H1 (cell line): Measurements from ENCODE around the gene NUDT19. TPM values are rescaled to one million over a fixed set of nuclear protein-coding genes. Genes with fewer than 3 reads are reported as not detected.

Source experiments
- CTCF ChIA-PET: fragments of 300-600 bp; sonication (Branson Sonifier 250); formaldehyde crosslinking; loops from one replicate; lab custom pipeline; 2021; ENCODE audit not compliant: partially characterized antibody; lab: Charles Lee
- POLR2A ChIA-PET: fragments of 300-600 bp; sonication (Branson Sonifier 250); formaldehyde crosslinking; loops from one replicate; lab custom pipeline; 2021; ENCODE audit warnings: inconsistent platforms; ENCODE audit not compliant: partially characterized antibody; lab: Charles Lee
- DNase-seq, 2 experiments: peaks; one replicate each; pipeline versions ENCODE4 v3.0.0 to v3.0.0-alpha.2; 2010 to 2022; ENCODE audit warnings: low spot score in 2 of 2, low read depth in 1 of 2, mixed read lengths in 1 of 2
- FAIRE-seq: peaks from 2 replicates; lab custom pipeline; 2011; peaks lifted over from hg19 to GRCh38; lab: Jason Lieb, UNC
- H2AFZ ChIP-seq: 2 replicates; pipeline ENCODE4 v1.8.1; 2012; ENCODE audit warnings: low read length, inconsistent platforms
- H2AK5ac ChIP-seq: 2 replicates; pipeline ENCODE4 v1.6.1; 2013; ENCODE audit warnings: low read depth, low read length
- H2BK120ac ChIP-seq: replicated peaks from 2 replicates; pipeline ENCODE3; 2013; ENCODE audit warnings: low read depth, low read length, inconsistent platforms
- H2BK12ac ChIP-seq: 2 replicates; pipeline ENCODE4 v1.6.1; 2013; ENCODE audit warnings: low read depth, low read length
- H2BK15ac ChIP-seq: 2 replicates; pipeline ENCODE4 v1.6.1; 2013; ENCODE audit warnings: low read length
- H2BK20ac ChIP-seq: 2 replicates; pipeline ENCODE4 v1.6.1; 2013; ENCODE audit warnings: low read length
- H2BK5ac ChIP-seq: 2 replicates; pipeline ENCODE4 v1.6.1; 2013; ENCODE audit warnings: low read depth, low read length
- H3K14ac ChIP-seq: 2 replicates; pipeline ENCODE4 v1.6.1; 2013; ENCODE audit warnings: inconsistent platforms; ENCODE audit not compliant: insufficient read length
- H3K18ac ChIP-seq: 2 replicates; pipeline ENCODE4 v1.6.1; 2013; ENCODE audit warnings: low read length; ENCODE audit errors: extremely low read depth
- H3K23ac ChIP-seq: 2 replicates; pipeline ENCODE4 v1.6.1; 2013; ENCODE audit warnings: inconsistent platforms; ENCODE audit not compliant: insufficient read length
- H3K23me2 ChIP-seq: 2 replicates; pipeline ENCODE4 v1.6.1; 2013; ENCODE audit warnings: low read depth, low read length
- H3K27ac ChIP-seq: 2 replicates; pipeline ENCODE4 v1.6.1; 2011; ENCODE audit warnings: low read depth, low read length, inconsistent platforms
- H3K27me3 ChIP-seq, 4 experiments: replicated peaks in 1 of 4; 1 replicate in 1 of 4; 2 replicates in 3 of 4; pipeline versions ENCODE4 v1.6.1 to v1.8.1; 2011 to 2013; ENCODE audit warnings: low read length in 3 of 4, mild to moderate bottlenecking in 3 of 4, inconsistent platforms in 2 of 4, mixed read lengths in 2 of 4, moderate library complexity in 1 of 4; ENCODE audit not compliant: control insufficient read depth in 3 of 4, insufficient read depth in 3 of 4; ENCODE audit errors: extremely low read depth in 1 of 4
- H3K36me3 ChIP-seq, 4 experiments: 2 replicates each; pipeline versions ENCODE4 v1.6.1 to v1.8.1; 2011 to 2013; ENCODE audit warnings: mild to moderate bottlenecking in 4 of 4, low read length in 3 of 4, moderate library complexity in 2 of 4, control low read depth in 1 of 4, inconsistent platforms in 1 of 4; ENCODE audit not compliant: insufficient read depth in 4 of 4, control insufficient read depth in 2 of 4
- H3K4ac ChIP-seq: replicated peaks from 2 replicates; pipeline ENCODE3; 2013; ENCODE audit warnings: low read length, low read depth, mixed read lengths, inconsistent platforms; ENCODE audit not compliant: insufficient read length
- H3K4me1 ChIP-seq, 4 experiments: replicated peaks in 1 of 4; 1 replicate in 1 of 4; 2 replicates in 3 of 4; pipeline versions ENCODE4 v1.6.1 to v1.8.1; 2011 to 2013; ENCODE audit warnings: low read length in 3 of 4, inconsistent platforms in 2 of 4, mixed read lengths in 1 of 4; ENCODE audit not compliant: insufficient read depth in 4 of 4, control insufficient read depth in 3 of 4
- H3K4me2 ChIP-seq, 2 experiments: 2 replicates each; pipeline versions ENCODE4 v1.6.1 to v1.8.1; 2011 to 2013; ENCODE audit warnings: low read depth in 2 of 2, low read length in 2 of 2, control low read depth in 1 of 2, inconsistent platforms in 1 of 2, mild to moderate bottlenecking in 1 of 2; ENCODE audit not compliant: insufficient read depth in 1 of 2
- H3K4me3 ChIP-seq, 4 experiments: fragments of 200-600, 300-600 bp in 1 of 4; sonication (generic), shearing (Covaris generic), sonication (Bioruptor Twin) in 1 of 4; 2 replicates each; pipeline versions ENCODE4 v1.5.1 to v1.8.1; 2011 to 2016; ENCODE audit warnings: low read length in 4 of 4, low read depth in 3 of 4, control low read depth in 2 of 4, inconsistent platforms in 2 of 4, mild to moderate bottlenecking in 2 of 4, mixed read lengths in 1 of 4, moderate library complexity in 1 of 4; ENCODE audit not compliant: insufficient read depth in 2 of 4; ENCODE audit errors: extremely low read depth in 1 of 4
- H3K56ac ChIP-seq: replicated peaks from 2 replicates; pipeline ENCODE3; 2013; ENCODE audit warnings: low read depth, mild to moderate bottlenecking, mixed read lengths, low read length, inconsistent platforms; ENCODE audit not compliant: insufficient read length
- H3K79me1 ChIP-seq: 2 replicates; pipeline ENCODE4 v1.6.1; 2013; ENCODE audit warnings: low read depth, low read length, control low read depth
- H3K79me2 ChIP-seq, 2 experiments: 2 replicates each; pipeline versions ENCODE4 v1.6.1 to v1.8.1; 2012 to 2013; ENCODE audit warnings: low read length in 2 of 2, mild to moderate bottlenecking in 2 of 2, inconsistent platforms in 1 of 2; ENCODE audit not compliant: insufficient read depth in 2 of 2, control insufficient read depth in 1 of 2
- H3K9ac ChIP-seq, 4 experiments: replicated peaks in 1 of 4; 1 replicate in 1 of 4; 2 replicates in 3 of 4; pipeline versions ENCODE4 v1.6.1 to v1.8.1; 2011 to 2013; ENCODE audit warnings: low read depth in 3 of 4, low read length in 3 of 4, control low read depth in 2 of 4, mild to moderate bottlenecking in 2 of 4, moderate library complexity in 2 of 4, inconsistent platforms in 1 of 4; ENCODE audit errors: extremely low read depth in 1 of 4
- H3K9me3 ChIP-seq, 2 experiments: 2 replicates each; pipeline versions ENCODE4 v1.6.1 to v1.8.1; 2012 to 2013; ENCODE audit warnings: mild to moderate bottlenecking in 2 of 2, moderate library complexity in 2 of 2, control low read depth in 1 of 2, inconsistent platforms in 1 of 2, low read depth in 1 of 2, low read length in 1 of 2, mixed read lengths in 1 of 2; ENCODE audit not compliant: insufficient read depth in 2 of 2
- H4K20me1 ChIP-seq, 2 experiments: replicated peaks in 1 of 2; 2 replicates each; pipeline versions ENCODE3 to v1.8.1; 2011 to 2013; ENCODE audit warnings: inconsistent platforms in 2 of 2, low read length in 2 of 2, mild to moderate bottlenecking in 1 of 2; ENCODE audit not compliant: insufficient read depth in 2 of 2, control insufficient read depth in 1 of 2
- H4K5ac ChIP-seq: 2 replicates; pipeline ENCODE4 v1.6.1; 2013; ENCODE audit warnings: low read length, low read depth, mixed read lengths, inconsistent platforms; ENCODE audit not compliant: insufficient read length
- H4K8ac ChIP-seq: 2 replicates; pipeline ENCODE4 v1.8.0; 2013; ENCODE audit warnings: mild to moderate bottlenecking, moderate library complexity, low read length, inconsistent platforms; ENCODE audit not compliant: insufficient read depth; ENCODE audit errors: extremely low read depth
- H4K91ac ChIP-seq: replicated peaks from 2 replicates; pipeline ENCODE3; 2013; ENCODE audit warnings: low read length, mixed read lengths, inconsistent platforms; ENCODE audit not compliant: insufficient read length
- ASH2L ChIP-seq: fragments of 200-600, 300-600 bp; sonication (generic); IDR thresholded peaks from one replicate; pipeline ENCODE4 v1.7.1; 2017; ENCODE audit warnings: low read length
- BACH1 ChIP-seq: IDR thresholded peaks from 2 replicates; pipeline ENCODE4 v1.6.1; 2012; ENCODE audit warnings: low read length, improper control_type of control experiment
- BRCA1 ChIP-seq: IDR thresholded peaks from 2 replicates; pipeline ENCODE4 v1.6.1; 2012; ENCODE audit warnings: low read depth, low read length, improper control_type of control experiment
- CBX8 ChIP-seq: fragments of 300-800, 300-1000 bp; sonication (generic); IDR thresholded peaks from 2 replicates; pipeline ENCODE4 v1.7.1; 2016; ENCODE audit warnings: low read depth, low read length, borderline replicate concordance
- CREB1 ChIP-seq: IDR thresholded peaks from 2 replicates; pipeline ENCODE4 v1.6.1; 2012; ENCODE audit warnings: inconsistent platforms
- E2F6 ChIP-seq: IDR thresholded peaks from 2 replicates; pipeline ENCODE4 v1.6.1; 2012; ENCODE audit warnings: inconsistent platforms
- HDAC6 ChIP-seq: IDR thresholded peaks from one replicate; pipeline ENCODE4 v1.7.1; 2012; ENCODE audit warnings: low read depth, mild to moderate bottlenecking, inconsistent platforms, low read length, moderate library complexity
- KDM4A ChIP-seq: IDR thresholded peaks from one replicate; pipeline ENCODE4 v1.7.1; 2012; ENCODE audit warnings: low read depth, mild to moderate bottlenecking, moderate library complexity, low read length, inconsistent platforms; ENCODE audit not compliant: severe bottlenecking
- KDM5A ChIP-seq: fragments of 200-600 bp; IDR thresholded peaks from 2 replicates; pipeline ENCODE4 v1.7.1; 2012; ENCODE audit warnings: mild to moderate bottlenecking, low read length, inconsistent platforms, mixed read lengths
- SIN3A ChIP-seq, 2 experiments: IDR thresholded peaks in 1 of 2; conservative IDR thresholded peaks in 1 of 2; 2 replicates each; pipeline ENCODE4 v1.6.1; 2011 to 2012; ENCODE audit warnings: low read length in 2 of 2, improper control_type of control experiment in 1 of 2, low read depth in 1 of 2, mild to moderate bottlenecking in 1 of 2
- SP4 ChIP-seq: IDR thresholded peaks from 2 replicates; pipeline ENCODE4 v1.6.1; 2012; ENCODE audit warnings: low read length, inconsistent platforms
- WGBS, 2 experiments: shearing (Covaris generic) in 1 of 2; methylation state at CpG; one replicate each; pipeline versions ENCODE4 v1.1.6 to v1.1.7; 2013 to 2015; ENCODE audit warnings: low lambda C conversion rate in 2 of 2, mixed read lengths in 2 of 2, inconsistent platforms in 1 of 2, low coverage in 1 of 2, missing lambda C conversion rate in 1 of 2; ENCODE audit not compliant: insufficient replicate concordance in 2 of 2, insufficient coverage in 1 of 2, insufficient read length in 1 of 2; ENCODE audit errors: extremely low coverage in 1 of 2, missing lambda C conversion rate in 1 of 2; 5-methylcytosine and 5-hydroxymethylcytosine counted together
- polyA plus RNA-seq, 7 experiments: library from polyadenylated mRNA; depleted of rRNA in 3 of 7; stranded (reverse) in 5 of 7; unstranded in 2 of 7; fragments of >200 nt in 5 of 7; fragments of 200-250 nt in 2 of 7; gene quantifications; 1 replicate in 5 of 7; 2 replicates in 1 of 7; 4 replicates in 1 of 7; pipeline versions ENCODE4 v1.2.1 to v1.2.3, GENCODE V29; 2011 to 2013; ENCODE audit warnings: missing spikeins in 2 of 7, mixed read lengths in 2 of 7
- total RNA-seq: library from RNA; stranded (reverse); fragmentation: NEBNext Ultra II Directional; extraction: Animal tissue kit (Norgen Biotek cat#: 25700); gene quantifications from 2 replicates; pipeline ENCODE4 v1.2.1, GENCODE V29; 2021
- TF ChIP-seq, protein P1 (sequence below): IDR thresholded peaks from 2 replicates; pipeline ENCODE4 v1.6.1; 2011; ENCODE audit warnings: low read depth, mild to moderate bottlenecking, low read length; ENCODE audit not compliant: insufficient read depth

Gene NUDT19
- total and polyA plus RNA-seq, 2 of the 8 experiments (the other 6 are each of a cell fraction or from before 2014, with no cell fraction given): 2.0 to 3.3 TPM

DNA sequence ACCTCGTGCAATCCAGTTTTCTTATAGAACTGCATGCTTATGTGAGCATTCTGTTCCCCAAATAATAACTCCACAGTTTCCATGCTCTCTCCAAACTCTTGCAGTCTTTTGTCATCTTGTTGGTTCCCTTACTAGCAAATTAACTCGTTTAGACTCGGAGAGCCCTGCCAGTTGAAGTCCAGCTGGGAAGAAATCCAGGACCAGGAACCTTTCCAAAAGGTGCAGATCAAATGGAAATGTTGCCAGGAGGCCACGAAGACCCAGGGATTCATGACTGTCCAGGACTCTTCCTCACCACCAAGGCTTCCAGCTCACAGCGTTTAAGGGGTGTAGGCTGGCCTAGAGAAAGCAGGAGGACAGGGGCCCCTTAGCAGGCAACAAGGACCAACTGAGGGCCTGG, 25.9 kb downstream of the NUDT19 start:
- Histone ChIP-seq H3K27ac (no peak overlapping the region), H2BK15ac (no peak overlapping the region), H3K27me3 (no peaks in the 10 kb centered on the region), H3K18ac (no peak overlapping the region), H2AK5ac (no peak overlapping the region), H3K9me3 (peaks cover 0 to 5% of the 10 kb centered on the region in 2 experiments; a peak in 1 of 4 replicates), H3K14ac (no peak overlapping the region), H4K20me1 (no peaks in the 10 kb centered on the region), H3K79me1 (no peaks in the 10 kb centered on the region), H3K4me2 (no peak overlapping the region), H3K79me2 (no peaks in the 10 kb centered on the region), H2BK12ac (no peak overlapping the region), H3K56ac (no peak overlapping the region), H3K9ac (no peak overlapping the region), H2BK120ac (no peak overlapping the region), H3K23me2 (peaks cover 1% of the 10 kb centered on the region; the same call in 1 of the 2 replicates), H2BK5ac (no peak overlapping the region), H4K91ac (no peak overlapping the region), H3K4ac (no peak overlapping the region), H3K23ac (no peak overlapping the region), H3K4me1 (peaks cover 0 to 3% (median 1%) of the 10 kb centered on the region in 4 experiments; a peak in 2 of 7 replicates), H3K4me3 (no peak overlapping the region), H4K8ac (no peak overlapping the region), H2AFZ (no peak overlapping the region), H4K5ac (no peak overlapping the region), H3K36me3 (no peaks in the 10 kb centered on the region), H2BK20ac (no peak overlapping the region)
- no peak for DNase-seq
- WGBS, 2 experiments: 89% methylated on average over 5 of the region's 5 CpGs; no CpG with 5 or more reads in 1 of the 2 experiments
- no peak for FAIRE-seq
- CTCF ChIA-PET: interaction anchor here (0.6 to 1.7 kb wide), 6 partner anchors 9 to 240 kb away, joined by 3 to 6 read pairs (median 4); partner anchors contain the start of gene SLC7A9
- POLR2A ChIA-PET: interaction anchor here (1.2 kb wide), 1 partner anchor 24 kb away, joined by 3 read pairs; no protein-coding TSS in a partner anchor
- no peak for TF ChIP-seq KDM4A
- TF ChIP-seq CREB1: no peak
- no peak for TF ChIP-seq E2F6
- TF ChIP-seq BACH1: no peak
- no peak for TF ChIP-seq HDAC6
- no peak for TF ChIP-seq SIN3A (conservative IDR thresholded peaks at IDR 0.05 in 1 of 2, IDR thresholded peaks at IDR 0.05 in 1 of 2; ENCODE audit: low read depth in 1 of 2, low read length in 2 of 2)
- TF ChIP-seq, protein P1, sequence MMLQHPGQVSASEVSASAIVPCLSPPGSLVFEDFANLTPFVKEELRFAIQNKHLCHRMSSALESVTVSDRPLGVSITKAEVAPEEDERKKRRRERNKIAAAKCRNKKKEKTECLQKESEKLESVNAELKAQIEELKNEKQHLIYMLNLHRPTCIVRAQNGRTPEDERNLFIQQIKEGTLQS: no peak
- no peak for TF ChIP-seq CBX8
- TF ChIP-seq SP4: no peak
- no peak for TF ChIP-seq ASH2L
- TF ChIP-seq BRCA1: no peak
- no peak for TF ChIP-seq KDM5A
